Heart left ventricle (tissue), 16 donors: ENCODE results near the gene CHODL. TPM values are rescaled to one million over a fixed set of nuclear protein-coding genes. Genes with fewer than 3 reads are reported as not detected.

Experiments
- ATAC-seq, 4 donors: fragments of 200-7000 bp; cut with Tn5 transposase; one replicate each; pipeline ENCODE4 v1.9.1; 2020 to 2022; ENCODE audit warnings: moderate library complexity in 4 of 4, mild to moderate bottlenecking in 3 of 4, moderate number of reproducible peaks in 1 of 4
- DNase-seq, 5 donors: peaks; one replicate each; pipeline ENCODE4 v3.0.0-alpha.2; 2020
- H3K27ac ChIP-seq, 12 donors: fragments of 200-600 bp; sonication (generic) in 4 of 12; one replicate each; pipeline versions ENCODE4 v1.5.0 to v1.8.0; 2016 to 2022; ENCODE audit warnings: mild to moderate bottlenecking in 2 of 12
- H3K27me3 ChIP-seq, 9 donors: fragments of 200-600 bp; sonication (generic) in 2 of 9; one replicate each; pipeline versions ENCODE4 v1.5.1 to v1.8.0; 2016 to 2022; ENCODE audit warnings: mild to moderate bottlenecking in 3 of 9
- H3K36me3 ChIP-seq, 9 donors: fragments of 200-600 bp; sonication (generic) in 2 of 9; one replicate each; pipeline versions ENCODE4 v1.5.0 to v1.8.0; 2018 to 2022; ENCODE audit warnings: mild to moderate bottlenecking in 2 of 9
- H3K4me1 ChIP-seq, 12 donors: fragments of 200-600 bp; sonication (generic) in 4 of 12; one replicate each; pipeline versions ENCODE4 v1.5.0 to v1.8.0; 2016 to 2022; ENCODE audit warnings: mild to moderate bottlenecking in 3 of 12
- H3K4me3 ChIP-seq, 12 donors: fragments of 200-600 bp; sonication (generic) in 4 of 12; one replicate each; pipeline versions ENCODE4 v1.5.0 to v1.8.0; 2017 to 2022; ENCODE audit warnings: mild to moderate bottlenecking in 9 of 12, moderate library complexity in 4 of 12
- H3K9me3 ChIP-seq, 12 donors: fragments of 200-600 bp; sonication (generic) in 4 of 12; one replicate each; pipeline versions ENCODE4 v1.5.0 to v1.8.0; 2016 to 2022; ENCODE audit warnings: mild to moderate bottlenecking in 1 of 12
- POLR2A ChIP-seq, 2 donors: fragments of 450-650 bp; IDR thresholded peaks; one replicate each; pipeline ENCODE4 v1.6.1; 2017; ENCODE audit warnings: antibody characterized with exemption in 2 of 2, mild to moderate bottlenecking in 2 of 2, moderate library complexity in 2 of 2
- WGBS, 4 donors: extraction: QIAGEN DNeasy Blood & Tissue Kit in 2 of 4; methylation state at CpG; one replicate each; pipeline versions ENCODE4 v1.1.5 to v1.1.7; 2013 to 2018; 5-methylcytosine and 5-hydroxymethylcytosine counted together
- intact Hi-C, 10 donors: fragments of 100-400 bp; cut with DNase I; formaldehyde crosslinking; loops; one replicate each; pipeline versions ENCODE4 v1.11.1 to v1.14.2; 2022
- polyA plus RNA-seq, 2 donors: library from polyadenylated mRNA; stranded (reverse); fragments of 200-250 nt; gene quantifications; one replicate each; pipeline ENCODE4 v1.2.3, GENCODE V29; 2013
- total RNA-seq, 9 donors: library from RNA; depleted of rRNA in 2 of 9; stranded (reverse); fragments of >200 nt in 2 of 9; fragmentation: NEBNext Ultra II Directional in 3 of 9; extraction: Animal tissue kit (Norgen Biotek cat#: 25700) in 3 of 9; gene quantifications; one replicate each; pipeline versions ENCODE4 v1.1.0 to v1.2.4, GENCODE V29; 2016 to 2023
- TF ChIP-seq, protein P1 (sequence below), 12 donors: fragments of 200-600 bp; sonication (generic) in 4 of 12; IDR thresholded peaks; one replicate each; pipeline versions ENCODE4 v1.5.0 to v1.8.0; 2018 to 2022; ENCODE audit warnings: antibody characterized with exemption in 12 of 12, mild to moderate bottlenecking in 5 of 12
- donor health status: ischemic (EF 13 %, LVEDD 7.1; RV severe dilation, severe dysfunction).
- donor health status: healthy with polysubstance abuse.
- donor health status: DM: no; HTN: yes; CAD: no.
- donor health status: DM: no; HTN: no; CAD: no.
- donor health status: ischemic (EF 25% LVEDD 6.9; RV normal size, moderate dysfunction).
- donor health status: ischemic (EF 25% LVEDD 5.7; RV mildly dilated, moderate dysfunction).
- donor health status: healthy.
- donor health status: DM: yes; HTN: yes; CAD: no.
- donor health status: ischemic (EF 35%, LVEDD 5.7; RV mildly dilated, moderate dysfunction).
- donor health status: nonischemic (EF 11% LVEDD 7.7; RV severe dilation, severe dysfunction).
- donor health status: DM: yes; HTN: yes; CAD: no.
- donor health status: PGD.
- donor health status: ischemic (EF 29% LVEDD 5.4; RV normal size, mild dysfunction).
- donor health status: nonischemic (EF 23%, LVEDD 6.1; RV moderate dilation, normal function).

Gene CHODL
- total and polyA plus RNA-seq, 11 donors = 0.15 to 0.58 (median 0.27) TPM; not detected in 2

DNA sequence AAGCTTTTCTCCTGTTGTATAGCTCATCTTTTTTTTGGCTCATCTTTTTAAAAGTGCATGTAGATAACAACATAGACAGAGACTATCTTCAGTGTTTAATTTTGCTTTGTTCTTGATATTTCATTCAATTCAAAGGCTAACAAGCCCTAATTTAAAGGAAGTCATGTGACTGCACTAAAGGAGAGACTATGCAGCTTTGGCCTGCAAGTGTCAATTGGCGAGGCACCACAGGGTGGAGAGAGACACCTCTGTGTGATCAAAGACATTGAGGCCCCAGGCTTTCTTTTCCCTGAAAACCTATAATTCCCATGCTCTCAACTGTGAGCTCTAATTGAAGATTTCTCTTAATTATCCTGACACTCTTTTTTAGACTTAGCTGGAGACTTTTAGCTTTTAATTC, 53.6 kb downstream of the CHODL start:
- H3K27ac ChIP-seq = no peak overlapping the region
- TF ChIP-seq, protein P1, sequence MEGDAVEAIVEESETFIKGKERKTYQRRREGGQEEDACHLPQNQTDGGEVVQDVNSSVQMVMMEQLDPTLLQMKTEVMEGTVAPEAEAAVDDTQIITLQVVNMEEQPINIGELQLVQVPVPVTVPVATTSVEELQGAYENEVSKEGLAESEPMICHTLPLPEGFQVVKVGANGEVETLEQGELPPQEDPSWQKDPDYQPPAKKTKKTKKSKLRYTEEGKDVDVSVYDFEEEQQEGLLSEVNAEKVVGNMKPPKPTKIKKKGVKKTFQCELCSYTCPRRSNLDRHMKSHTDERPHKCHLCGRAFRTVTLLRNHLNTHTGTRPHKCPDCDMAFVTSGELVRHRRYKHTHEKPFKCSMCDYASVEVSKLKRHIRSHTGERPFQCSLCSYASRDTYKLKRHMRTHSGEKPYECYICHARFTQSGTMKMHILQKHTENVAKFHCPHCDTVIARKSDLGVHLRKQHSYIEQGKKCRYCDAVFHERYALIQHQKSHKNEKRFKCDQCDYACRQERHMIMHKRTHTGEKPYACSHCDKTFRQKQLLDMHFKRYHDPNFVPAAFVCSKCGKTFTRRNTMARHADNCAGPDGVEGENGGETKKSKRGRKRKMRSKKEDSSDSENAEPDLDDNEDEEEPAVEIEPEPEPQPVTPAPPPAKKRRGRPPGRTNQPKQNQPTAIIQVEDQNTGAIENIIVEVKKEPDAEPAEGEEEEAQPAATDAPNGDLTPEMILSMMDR (IDR thresholded peaks at IDR 0.05) = no peak
- no peak for TF ChIP-seq POLR2A (IDR thresholded peaks at IDR 0.05)
- peaks cover 0 to 7% (median 0%) of the 10 kb centered on the region in 9 donors for H3K27me3 ChIP-seq
- no peak overlapping the region for H3K4me3 ChIP-seq
- H3K36me3 ChIP-seq = no peaks in the 10 kb centered on the region
- DNase-seq (no peak), ATAC-seq (no peak)
- no peaks in the 10 kb centered on the region for H3K9me3 ChIP-seq
- WGBS, 4 donors = 40 to 75% (median 48%) methylated on average over 1 of the region's 1 CpG
- intact Hi-C loops = no loop called here
- H3K4me1 ChIP-seq = no peaks in the 10 kb centered on the region

Other genes starting within 250 kb of the CHODL start
- gene TMPRSS15, start 159.0 kb downstream of the CHODL start, total RNA-seq = not detected
- not detected for gene TMPRSS15, start 159.0 kb downstream of the CHODL start, polyA plus RNA-seq